OCI-LY3 (cell line): Measurements from ENCODE around the gene CAD.

Experiments used
- H2AFZ ChIP-seq: fragments of 200-600, 300-600 bp; shearing (Covaris generic); 2 replicates; pipeline ENCODE4 v1.6.0; 2014; ENCODE audit warnings: antibody characterized with exemption, low read depth, low read length
- H3K27ac ChIP-seq: fragments of 200-600, 300-600 bp; sonication (generic); 2 replicates; pipeline ENCODE4 v1.5.1; 2014; ENCODE audit warnings: mild to moderate bottlenecking, low read length, moderate library complexity, mixed read lengths
- H3K27me3 ChIP-seq: fragments of 200-600, 300-600 bp; sonication (generic); 2 replicates; pipeline ENCODE4 v1.6.1; 2014; ENCODE audit warnings: low read depth, low read length, mixed read lengths
- H3K36me3 ChIP-seq: fragments of 200-600, 300-600 bp; sonication (generic); replicated peaks from 2 replicates; pipeline ENCODE3; 2014; ENCODE audit warnings: low read depth, low read length, mixed read lengths
- H3K4me1 ChIP-seq: fragments of 300-600, 200-600 bp; sonication (generic); 2 replicates; pipeline ENCODE4 v1.6.1; 2014; ENCODE audit warnings: low read length, mixed read lengths
- H3K4me2 ChIP-seq: fragments of 200-600, 300-600 bp; sonication (generic); 2 replicates; pipeline ENCODE4 v1.6.1; 2014; ENCODE audit warnings: low read length, mixed read lengths
- H3K4me3 ChIP-seq: fragments of 300-600, 200-600 bp; sonication (generic); 2 replicates; pipeline ENCODE4 v1.5.1; 2014; ENCODE audit warnings: antibody characterized with exemption, mild to moderate bottlenecking, low read length, moderate library complexity
- H3K79me2 ChIP-seq: fragments of 300-600, 200-600 bp; shearing (Covaris generic); 2 replicates; pipeline ENCODE4 v1.6.1; 2014; ENCODE audit warnings: mild to moderate bottlenecking, low read length, mixed read lengths
- H3K9ac ChIP-seq: fragments of 300-600, 200-600 bp; shearing (Covaris generic); 2 replicates; pipeline ENCODE4 v1.6.0; 2014; ENCODE audit warnings: mild to moderate bottlenecking, low read length, moderate library complexity
- H3K9me3 ChIP-seq: fragments of 200-600, 300-600 bp; shearing (Covaris generic); 2 replicates; pipeline ENCODE4 v1.6.1; 2014; ENCODE audit warnings: low read length, mixed read lengths; ENCODE audit not compliant: insufficient read depth
- H4K20me1 ChIP-seq: fragments of 200-600, 300-600 bp; sonication (generic); 2 replicates; pipeline ENCODE4 v1.6.1; 2016; ENCODE audit warnings: low read length, mixed read lengths; ENCODE audit not compliant: insufficient read depth
- CTCF ChIP-seq: fragments of 200-600, 300-600 bp; sonication (generic); IDR thresholded peaks from 2 replicates; pipeline ENCODE4 v1.5.1; 2014; ENCODE audit warnings: antibody characterized with exemption, low read length, low read depth
- EZH2phosphoT487 ChIP-seq: fragments of 200-600 bp; shearing (Covaris generic); IDR thresholded peaks from 2 replicates; pipeline ENCODE4 v1.6.1; 2018; ENCODE audit warnings: antibody characterized with exemption, mixed run types, low read depth

Gene CAD

DNA sequence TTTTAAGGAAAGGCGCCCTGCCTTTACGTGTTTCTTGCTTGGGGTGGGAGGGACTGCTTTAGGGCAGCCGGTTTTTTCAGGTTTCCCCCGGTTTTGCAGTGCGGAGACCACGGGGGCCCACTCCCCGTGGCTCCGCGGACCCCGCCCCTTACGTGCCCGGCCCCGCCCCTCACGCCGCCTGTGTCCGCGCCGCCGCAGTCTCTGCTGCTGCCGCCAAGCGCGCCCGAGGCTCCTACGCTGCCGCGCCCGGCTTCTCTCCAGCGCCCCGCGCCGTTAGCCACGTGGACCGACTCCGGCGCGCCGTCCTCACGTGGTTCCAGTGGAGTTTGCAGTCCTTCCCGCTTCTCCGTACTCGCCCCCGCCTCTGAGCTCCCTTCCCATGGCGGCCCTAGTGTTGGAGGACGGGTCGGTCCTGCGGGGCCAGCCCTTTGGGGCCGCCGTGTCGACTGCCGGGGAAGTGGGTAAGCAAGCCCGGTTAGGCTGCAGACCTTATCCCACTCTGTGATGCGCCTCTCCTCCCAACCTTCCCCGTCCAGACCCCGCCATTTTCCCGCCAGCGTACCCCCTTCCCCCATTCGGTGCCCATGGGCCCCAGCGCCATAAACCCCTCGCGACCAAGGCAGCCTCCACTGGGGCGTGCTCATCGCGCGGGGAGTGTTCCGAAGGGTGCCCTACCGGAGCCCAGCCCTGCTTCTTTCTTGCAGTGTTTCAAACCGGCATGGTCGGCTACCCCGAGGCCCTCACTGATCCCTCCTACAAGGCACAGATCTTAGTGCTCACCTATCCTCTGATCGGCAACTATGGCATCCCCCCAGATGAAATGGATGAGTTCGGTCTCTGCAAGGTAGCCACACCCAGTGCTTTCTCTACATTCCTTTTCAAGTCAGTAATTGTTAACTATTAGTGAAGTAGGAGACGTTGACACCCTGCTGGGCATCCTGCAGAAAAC is at the start of gene CAD:
Gene CAD (plus strand): TSS at position 197 of the 949 bp plus-strand sequence. CDS start 183 bp downstream, at position 380.
- H3K9ac ChIP-seq, result peak within 1 kb of the TSS; percentile 89
- H3K79me2 ChIP-seq, result peaks cover 48% of the 10 kb centered on the region
- no peaks in the 10 kb centered on the region for H3K9me3 ChIP-seq
- peak within 1 kb of the TSS; percentile 84 for H3K4me3 ChIP-seq
- H3K27ac ChIP-seq, result peak within 1 kb of the TSS; percentile 59
- no peaks in the 10 kb centered on the region for H4K20me1 ChIP-seq
- H3K36me3 ChIP-seq, result peaks cover 39% of the 10 kb centered on the region
- H3K4me1 ChIP-seq, result peaks cover 24% of the 10 kb centered on the region
- TF ChIP-seq EZH2phosphoT487, result no peak
- TF ChIP-seq CTCF, result peak; percentile 18; the same call in 1 of the 2 replicates
- peak within 1 kb of the TSS; percentile 90 for H3K4me2 ChIP-seq
- H2AFZ ChIP-seq, result 0 out of 2 replicates have a peak within 1 kb of the TSS, but pooled peaks have one; percentile 24
- no peaks in the 10 kb centered on the region for H3K27me3 ChIP-seq

GRCh38 chr2:27170581-27171337 is 46.4 kb upstream of the CAD start:
- H4K20me1 ChIP-seq, result no peaks in the 10 kb centered on the region
- peaks cover 7% of the 10 kb centered on the region; the same call in 1 of the 2 replicates for H3K27me3 ChIP-seq
- H3K79me2 ChIP-seq, result no peaks in the 10 kb centered on the region
- H2AFZ ChIP-seq, result no peak overlapping the region
- peaks cover 24% of the 10 kb centered on the region for H3K4me1 ChIP-seq
- H3K36me3 ChIP-seq, result no peaks in the 10 kb centered on the region
- no peak overlapping the region for H3K9ac ChIP-seq
- H3K4me3 ChIP-seq, result no peak overlapping the region
- TF ChIP-seq EZH2phosphoT487 (no peak), CTCF (no peak)
- peak overlapping the region; percentile 77 for H3K4me2 ChIP-seq
- no peaks in the 10 kb centered on the region for H3K9me3 ChIP-seq
- H3K27ac ChIP-seq, result no peak overlapping the region

- Histone ChIP-seq H3K79me2 (no peaks in the 10 kb centered on the region), H3K27me3 (peaks cover 7% of the 10 kb centered on the region; the same call in 1 of the 2 replicates), H3K4me2 (no peak overlapping the region), H3K9ac (no peak overlapping the region), H3K27ac (no peak overlapping the region), H3K4me1 (peaks cover 24% of the 10 kb centered on the region), H3K4me3 (no peak overlapping the region), H4K20me1 (no peaks in the 10 kb centered on the region), H3K9me3 (no peaks in the 10 kb centered on the region), H3K36me3 (no peaks in the 10 kb centered on the region), H2AFZ (no peak overlapping the region)
- TF ChIP-seq EZH2phosphoT487, result no peak
- TF ChIP-seq CTCF, result no peak
Measured at GRCh38 chr2:27171351-27171848, 45.8 kb upstream of the CAD start.
